Glomerular visceral epithelial cell (primary cell): ENCODE data around the gene TMEM132E.

Experiments used
- DNase-seq: peaks from one replicate; pipeline ENCODE4 v3.0.0-alpha.2; 2016; ENCODE audit errors: extremely low spot score

The TMEM132E gene

DNA sequence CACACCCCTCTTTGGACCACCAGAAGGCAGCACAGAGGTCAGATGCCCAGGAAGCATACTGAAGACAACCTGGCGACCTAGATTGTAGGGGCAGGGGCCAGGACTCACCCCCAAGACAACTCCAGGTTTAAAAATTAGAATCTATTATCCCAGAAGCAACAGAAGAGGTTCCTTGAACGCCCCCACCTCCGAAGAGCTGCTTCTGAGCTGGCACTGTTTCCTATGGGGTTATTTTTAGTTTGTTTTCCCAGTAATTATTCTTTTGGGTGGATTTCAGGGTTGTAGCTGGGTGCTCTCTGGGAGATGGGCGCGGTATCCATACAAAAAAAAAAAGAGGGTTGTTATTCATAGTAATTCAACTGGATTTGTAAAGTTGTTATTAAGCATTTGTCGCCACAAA is 10.4 kb upstream of the TMEM132E start:
- no peak for DNase-seq

DNA sequence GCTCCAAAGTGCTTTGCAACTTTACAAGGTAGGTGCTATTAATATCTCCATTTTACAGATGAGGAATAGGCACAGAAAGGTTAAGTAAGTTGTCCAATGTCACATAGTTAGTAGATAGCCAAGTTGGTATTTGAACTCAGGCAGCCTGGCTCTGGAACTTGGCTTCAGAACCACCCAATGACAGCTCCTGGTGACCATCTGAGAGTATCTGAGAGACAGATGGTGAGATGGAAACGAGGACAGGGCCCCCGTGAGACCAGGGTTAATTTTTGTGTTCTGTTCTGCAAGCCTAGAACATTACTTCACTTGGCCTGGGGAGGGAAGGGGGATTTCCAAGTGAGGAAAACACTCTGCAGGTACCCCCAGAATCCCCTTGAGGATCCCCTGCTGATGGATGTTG is 9.8 kb upstream of the TMEM132E start:
- DNase-seq, result no peak

DNA sequence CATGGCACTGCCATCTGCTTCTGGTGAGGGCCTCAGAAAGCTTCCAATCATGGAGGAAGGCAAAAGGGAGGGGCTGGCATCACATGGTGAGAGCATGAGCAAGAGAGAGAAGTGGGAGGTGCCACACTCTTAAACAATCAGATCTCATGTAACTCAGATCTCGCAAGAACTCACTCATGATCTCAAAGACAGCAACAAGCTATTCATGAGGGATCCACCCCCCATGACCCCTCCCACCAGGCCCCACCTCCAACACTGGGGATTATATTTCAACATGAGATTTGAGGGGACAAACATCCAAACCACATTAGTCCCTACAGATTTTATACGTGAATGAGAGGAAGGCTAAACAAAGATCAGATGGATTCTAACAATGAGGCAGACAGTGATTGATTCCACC is 8.9 kb upstream of the TMEM132E start:
- DNase-seq, result no peak

DNA sequence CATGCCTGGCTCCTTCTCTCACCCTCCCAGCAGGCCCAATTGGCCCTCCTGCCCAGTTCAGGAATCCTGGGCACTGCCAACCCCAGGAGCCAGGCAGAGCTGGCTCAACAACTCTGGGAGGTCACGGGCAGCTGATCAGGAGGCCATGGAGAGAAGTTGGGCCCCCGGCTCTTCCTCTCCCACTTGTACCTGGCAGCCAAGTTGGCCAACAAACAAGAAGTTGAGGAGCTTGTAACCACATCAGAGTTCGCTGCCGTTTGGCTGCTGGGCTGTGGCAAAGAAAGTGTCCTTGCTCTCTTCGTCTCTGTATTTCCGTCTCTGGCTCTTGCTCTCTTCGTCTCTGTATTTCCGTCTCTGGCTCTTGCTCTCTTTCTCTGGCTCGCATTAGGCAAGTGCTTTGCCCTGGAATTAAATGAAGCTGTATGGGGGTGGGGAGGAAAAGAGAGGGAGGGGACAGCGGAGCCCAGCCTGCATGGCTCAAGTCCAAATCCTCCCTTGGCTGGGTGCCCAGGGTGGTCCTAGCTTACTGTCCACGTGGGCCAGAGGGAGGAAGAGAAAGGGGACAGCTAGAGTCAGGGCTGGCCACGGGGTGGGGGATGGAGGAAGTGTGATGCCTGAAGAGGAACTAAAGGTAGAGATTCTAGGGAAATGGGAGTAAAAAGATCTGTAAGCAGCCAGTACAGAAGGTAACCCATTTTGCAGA is 7.8 kb upstream of the TMEM132E start:
- no peak for DNase-seq

DNA sequence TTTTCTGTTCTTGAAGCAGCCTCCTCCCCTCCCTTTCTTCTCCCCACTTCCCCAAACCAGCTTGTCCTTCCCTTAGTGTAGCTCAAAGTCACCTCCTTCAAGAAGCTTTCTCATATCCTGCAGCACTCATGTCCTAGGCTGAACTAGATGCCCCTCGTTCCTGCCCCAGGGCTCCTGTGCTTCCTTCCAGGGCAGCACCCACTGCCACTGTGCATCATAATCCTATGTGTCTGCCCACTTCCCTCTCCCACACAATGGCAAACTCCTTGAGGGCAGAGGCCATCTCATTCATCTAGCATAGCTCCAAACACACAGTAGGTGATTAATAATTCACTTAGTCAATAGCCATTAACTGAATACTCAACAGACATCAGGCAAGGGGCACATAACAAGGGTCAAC is 6.9 kb upstream of the TMEM132E start:
- DNase-seq, result no peak

DNA sequence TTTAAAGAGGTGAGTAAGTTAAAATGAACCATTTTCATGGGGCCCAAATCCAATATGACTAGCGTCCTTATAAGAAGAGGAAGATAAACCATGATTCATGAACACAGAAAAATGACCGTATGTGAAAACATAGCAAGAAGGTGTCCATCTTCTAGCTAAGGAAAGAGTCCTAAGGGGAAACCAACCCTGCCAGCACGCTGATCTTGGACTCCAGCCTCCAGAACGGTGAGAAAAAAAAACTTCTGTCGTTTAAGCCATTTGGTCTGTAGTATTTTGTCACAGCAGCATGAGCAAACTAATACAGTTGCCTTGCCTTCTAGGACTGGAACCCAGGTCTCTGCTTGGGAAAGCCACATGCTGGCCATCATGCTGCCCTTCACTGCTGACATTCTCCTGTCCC is 4.2 kb upstream of the TMEM132E start:
- no peak for DNase-seq

DNA sequence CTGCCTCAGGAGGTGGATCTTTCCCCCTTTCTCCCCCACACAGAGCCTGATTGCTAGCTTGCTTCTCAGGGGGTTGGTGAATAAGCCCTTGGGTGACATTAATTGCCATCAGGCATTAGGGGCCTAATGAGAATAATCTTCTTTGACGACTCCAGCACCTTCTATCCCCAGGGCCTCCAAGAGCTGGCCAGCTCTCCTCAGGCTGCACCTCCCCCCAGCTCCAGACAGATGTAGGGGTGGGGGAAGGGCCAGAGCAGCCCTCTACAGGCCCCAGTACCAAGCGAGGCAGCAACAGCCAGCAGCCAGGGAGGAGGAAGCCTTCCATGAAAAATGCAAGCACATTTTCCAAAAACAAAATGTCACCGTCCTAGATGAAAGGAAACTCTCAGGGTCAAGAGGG is 1.4 kb upstream of the TMEM132E start:
- DNase-seq, result no peak

DNA sequence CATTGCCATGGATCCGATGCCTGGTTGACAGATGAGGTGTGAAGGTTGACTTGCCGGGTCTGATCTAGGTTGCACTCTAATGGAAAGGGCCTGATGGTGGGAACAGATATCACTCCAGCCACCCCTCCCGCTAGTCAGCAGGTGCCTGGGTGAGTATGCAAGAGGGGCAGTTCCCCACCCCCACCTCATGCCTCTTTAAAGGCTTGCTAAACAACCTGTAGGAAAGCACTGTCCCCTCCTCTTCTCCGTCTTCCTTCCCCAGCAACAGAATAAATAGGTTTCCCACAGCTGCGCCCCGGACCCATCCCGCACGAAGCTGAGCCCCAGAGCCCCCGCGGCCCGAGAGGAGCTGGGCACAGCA is 746 bp upstream of the TMEM132E start:
- no peak for DNase-seq

DNA sequence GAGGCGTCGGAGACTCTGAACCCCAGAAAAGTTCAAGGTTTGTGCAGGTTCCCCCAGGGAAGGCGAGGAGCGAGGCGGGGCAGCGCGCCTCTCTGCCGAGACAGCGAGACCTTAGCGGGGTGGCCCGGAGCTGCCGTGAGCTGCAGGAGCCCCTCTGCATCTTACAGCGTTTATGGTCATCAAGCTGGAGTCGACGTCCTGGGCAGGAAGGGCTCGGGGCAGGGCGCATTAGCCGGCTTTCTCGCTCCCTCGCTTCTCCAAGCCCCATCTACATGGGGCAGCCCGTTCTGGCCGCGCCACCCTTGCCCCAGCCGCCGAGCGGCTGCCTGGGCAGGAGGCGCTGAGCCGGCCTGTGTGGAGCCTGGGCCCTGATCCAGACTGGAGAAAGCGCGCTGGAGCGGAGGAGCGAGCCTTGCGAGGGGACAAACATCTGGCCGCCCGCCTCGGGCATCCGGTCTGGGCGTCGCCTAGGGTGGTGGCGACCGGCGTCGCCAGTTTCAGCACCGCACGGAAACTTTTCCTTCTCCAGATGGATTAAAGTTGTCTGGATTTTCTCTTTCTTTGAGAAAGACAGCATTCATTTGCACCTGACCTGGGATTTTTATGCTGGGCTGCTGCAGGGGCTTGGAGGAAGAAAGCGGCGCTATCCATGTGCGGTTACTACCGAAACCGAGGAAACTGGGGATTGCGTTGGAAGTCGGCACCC is 750 bp downstream of the TMEM132E start:
- DNase-seq, result no peak

DNA sequence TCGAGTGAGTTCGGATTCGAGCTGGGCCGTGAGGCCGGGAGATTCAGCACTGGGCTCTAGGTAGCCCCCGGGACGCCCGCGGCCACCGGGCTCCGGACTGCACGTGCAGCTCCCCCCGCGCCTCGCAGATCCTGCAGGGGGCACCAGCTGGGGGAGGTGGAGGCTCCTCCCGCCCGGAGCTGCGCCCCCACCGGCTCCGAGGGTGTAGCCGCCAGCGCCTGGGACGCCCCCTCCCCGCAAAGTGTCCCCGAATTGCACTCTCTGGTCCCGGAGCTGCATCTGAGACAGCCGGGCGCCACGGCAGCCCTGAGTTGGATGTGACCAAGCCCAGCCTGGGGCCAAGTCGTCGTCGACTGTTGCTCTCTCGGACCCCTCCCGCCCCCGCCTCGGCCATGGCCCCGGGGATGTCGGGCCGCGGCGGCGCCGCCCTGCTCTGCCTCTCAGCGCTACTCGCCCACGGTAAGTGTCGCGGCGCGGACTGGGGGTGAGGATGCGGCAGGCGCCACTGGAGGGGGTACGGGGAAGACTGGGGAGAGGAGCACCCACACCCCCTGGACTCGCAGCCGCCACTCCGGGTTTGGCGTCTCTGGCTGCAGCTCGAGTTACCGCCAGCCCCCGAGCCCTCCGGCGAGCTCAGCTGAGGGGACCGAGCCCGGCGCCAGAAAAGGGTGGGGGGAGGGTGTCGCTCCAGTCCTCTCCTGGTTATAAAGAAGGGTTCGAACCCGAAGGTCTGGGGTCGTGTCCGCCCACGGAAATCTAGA is 1.5 kb downstream of the TMEM132E start:
- no peak for DNase-seq

DNA sequence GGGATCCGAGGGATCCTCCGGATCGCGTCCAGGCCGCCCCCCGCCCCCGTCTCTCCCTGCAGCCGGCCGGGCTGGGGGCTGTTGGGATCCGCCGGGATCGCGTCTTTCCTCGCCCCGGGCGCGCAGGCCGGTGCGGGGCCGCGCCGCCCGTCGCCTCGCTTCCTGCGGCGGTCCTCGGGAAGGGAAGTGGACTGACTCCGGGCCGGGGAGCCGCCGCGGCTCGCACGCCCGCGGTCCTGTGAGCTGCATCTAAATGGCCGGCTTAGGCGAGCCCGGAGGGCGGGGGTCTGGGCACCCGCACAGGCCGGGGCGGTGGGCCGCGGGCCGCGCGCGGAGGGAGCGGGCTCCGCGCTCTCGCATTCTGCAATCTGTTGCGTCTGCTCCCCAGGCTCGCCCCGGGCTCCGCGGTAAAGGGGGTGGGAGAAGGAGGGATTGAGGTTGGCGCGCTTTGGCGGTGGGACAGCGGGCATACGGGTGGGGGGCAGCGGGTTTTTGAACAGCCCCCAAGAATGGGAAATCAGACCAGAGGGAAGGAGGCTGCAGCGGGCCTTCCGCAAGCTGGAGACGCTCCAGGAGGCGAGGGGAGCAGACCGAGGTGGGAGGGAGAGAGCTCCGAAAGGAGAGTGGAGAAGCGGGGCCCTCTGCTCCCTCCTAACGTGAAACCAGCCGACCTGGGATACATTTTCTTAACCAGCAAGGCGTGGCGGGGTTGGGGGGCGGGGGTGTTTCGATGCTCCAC is 2.2 kb downstream of the TMEM132E start:
- DNase-seq, result no peak

DNA sequence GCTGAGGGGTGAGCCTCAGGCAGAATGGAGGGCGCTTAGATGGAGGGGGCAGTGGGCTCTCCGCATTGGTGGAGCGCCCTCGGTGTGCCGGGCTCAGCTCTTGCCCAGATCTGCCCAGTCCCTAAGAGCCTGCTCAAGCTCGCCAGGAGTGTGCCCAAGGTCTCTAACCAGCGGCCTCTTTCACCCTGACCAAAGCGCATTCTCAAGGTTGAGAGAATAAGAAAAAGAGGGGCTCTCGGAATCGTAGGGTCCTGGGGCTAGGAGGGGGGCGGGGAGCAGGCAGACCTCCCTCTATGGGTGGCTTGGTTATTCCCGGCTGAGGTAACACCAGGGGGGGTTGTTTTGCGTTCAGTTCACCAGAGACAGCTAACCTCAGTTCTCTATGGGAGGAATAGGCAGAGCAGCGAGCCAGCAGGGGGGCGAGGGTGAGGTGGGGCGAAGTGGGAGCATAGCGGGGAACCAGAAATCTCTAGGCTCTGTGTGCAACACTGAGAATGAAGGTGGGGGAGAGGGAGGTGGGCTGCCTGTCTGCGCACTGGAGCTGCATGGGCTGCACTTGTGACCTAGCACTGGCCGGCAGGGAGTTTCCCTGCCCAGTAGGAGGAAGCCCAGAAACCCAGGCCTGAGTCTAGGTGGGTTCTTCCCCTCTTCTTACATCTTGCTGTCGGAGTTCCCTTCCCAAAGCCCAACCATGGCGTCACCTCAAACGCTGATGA is 3.0 kb downstream of the TMEM132E start:
- no peak for DNase-seq

DNA sequence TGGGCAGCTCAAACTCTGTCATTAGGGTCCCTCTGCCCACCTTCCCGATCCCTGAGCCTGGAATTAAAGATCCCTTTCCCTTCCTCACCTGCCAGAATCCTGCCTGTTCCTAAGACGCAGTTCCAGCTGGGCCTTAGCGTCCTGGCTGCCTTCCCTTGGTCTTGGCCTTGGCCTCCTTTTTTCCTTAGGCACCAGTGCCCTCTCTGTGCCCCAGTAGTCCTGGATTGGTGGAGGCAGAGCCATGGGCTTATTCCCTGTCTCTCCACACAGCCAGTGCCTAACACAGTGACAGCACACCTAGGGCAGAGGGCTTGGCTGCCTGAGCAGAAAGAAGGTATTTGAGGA is 3.5 kb downstream of the TMEM132E start:
- DNase-seq, result no peak

DNA sequence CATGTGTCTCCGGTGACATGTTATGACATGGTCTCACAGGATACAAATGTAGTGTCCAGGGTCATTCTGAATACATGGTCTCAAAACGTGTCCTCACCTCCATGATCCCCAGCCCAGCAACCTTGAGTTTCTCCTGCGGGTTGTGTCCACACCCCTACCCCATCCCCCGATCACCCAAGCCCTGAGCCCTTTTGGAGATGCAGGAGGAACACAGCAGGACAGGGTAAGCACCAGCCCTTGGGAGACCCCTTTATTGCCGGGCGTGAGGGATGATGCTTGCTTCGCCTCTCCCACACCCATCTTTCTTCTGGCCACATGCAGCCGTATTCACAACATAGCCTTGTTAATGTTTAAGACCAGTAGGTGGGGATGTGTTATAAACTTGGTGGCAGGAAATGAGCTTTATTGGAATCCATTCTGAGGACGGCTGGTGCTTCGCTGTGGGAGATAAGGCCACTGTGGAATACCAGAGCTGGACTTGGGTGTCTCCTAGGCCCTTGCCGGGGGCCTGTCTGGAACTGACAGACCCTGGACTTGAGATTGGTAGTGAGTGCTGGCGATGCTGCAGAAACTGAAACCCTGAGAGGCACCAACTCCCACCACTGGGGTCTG is 5.5 kb downstream of the TMEM132E start:
- peak; percentile 10 for DNase-seq

DNA sequence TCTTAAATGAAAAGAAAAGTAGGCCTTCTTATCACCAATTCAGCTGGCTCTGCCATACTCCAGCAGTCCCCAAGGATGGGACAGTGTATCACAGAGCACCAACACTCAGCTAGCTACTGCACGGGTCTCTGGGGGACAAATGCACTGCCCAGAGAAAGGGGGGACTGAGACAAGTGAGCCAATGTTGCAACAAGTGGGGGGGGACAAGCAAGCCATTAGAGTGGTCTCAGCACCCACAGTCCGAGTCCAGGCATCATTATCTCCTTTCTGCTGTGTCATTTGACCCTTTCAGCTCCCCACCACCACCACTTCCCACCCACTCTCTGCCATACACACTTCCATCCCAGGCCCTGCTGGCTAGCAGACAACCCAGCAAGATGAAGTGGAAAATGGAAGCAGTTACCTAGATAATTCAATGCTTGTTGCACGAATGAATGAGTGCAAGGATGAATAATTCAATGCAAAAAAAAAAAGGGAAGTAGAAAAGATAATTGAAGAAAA is 7.0 kb downstream of the TMEM132E start:
- DNase-seq, result no peak

DNA sequence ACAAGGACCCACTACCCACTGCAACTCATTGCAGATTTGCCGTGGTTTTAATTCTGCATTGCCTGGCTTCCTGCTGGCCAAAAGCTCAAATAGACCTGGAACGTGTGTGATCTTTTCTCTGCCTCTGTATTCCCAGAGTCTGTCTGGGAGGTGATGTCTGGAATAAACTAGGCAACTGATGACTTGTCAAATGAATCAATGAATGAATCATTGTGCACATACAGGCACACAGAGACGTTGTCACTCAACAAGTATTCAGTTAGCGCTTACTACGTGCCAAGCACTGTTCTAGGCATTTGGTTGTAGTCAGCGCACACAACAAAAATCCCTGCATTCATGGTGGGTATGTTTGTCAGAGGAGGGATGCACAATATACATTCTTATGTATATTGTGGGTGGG is 8.9 kb downstream of the TMEM132E start:
- DNase-seq, result no peak

DNA sequence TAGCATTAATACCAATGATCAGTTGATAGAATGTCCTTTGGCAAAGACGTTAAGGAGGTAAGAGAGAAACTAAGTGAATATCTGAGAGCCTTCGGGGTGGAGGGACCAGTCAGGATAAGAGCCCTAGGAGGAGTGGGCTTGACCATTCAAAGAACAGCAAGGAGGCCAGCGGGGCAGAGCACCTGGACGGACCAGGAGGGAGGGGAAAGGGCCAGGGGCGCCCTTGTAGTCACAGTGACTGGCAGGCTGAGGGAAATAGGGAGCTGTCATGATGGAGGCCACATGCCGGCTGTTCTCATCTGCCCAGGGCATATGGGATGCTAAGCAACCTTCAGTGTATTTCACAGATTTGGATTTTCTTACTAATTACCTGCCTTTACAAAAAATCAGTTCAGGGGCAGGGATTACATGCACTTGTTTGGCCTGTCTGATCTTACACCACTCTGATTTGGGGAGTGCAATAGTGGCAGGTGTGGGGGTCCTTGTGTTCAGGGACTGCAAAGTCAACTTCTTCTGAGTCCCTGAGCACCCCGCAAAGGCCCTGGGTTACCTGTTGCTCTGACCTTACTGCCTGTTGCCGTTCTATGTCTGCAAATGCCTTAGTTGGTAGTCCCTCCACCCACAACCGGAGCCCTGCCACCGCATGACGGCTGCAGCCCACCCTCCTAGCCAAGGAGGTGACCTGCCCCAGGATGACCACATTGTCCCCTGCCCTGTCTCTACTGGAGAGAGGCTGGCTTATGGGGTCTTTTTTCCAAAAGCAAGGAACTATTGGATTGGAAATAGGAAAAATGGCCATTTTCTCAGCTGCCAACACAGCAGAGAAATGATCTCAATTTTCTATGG is 10.0 kb downstream of the TMEM132E start:
- DNase-seq, result no peak

DNA sequence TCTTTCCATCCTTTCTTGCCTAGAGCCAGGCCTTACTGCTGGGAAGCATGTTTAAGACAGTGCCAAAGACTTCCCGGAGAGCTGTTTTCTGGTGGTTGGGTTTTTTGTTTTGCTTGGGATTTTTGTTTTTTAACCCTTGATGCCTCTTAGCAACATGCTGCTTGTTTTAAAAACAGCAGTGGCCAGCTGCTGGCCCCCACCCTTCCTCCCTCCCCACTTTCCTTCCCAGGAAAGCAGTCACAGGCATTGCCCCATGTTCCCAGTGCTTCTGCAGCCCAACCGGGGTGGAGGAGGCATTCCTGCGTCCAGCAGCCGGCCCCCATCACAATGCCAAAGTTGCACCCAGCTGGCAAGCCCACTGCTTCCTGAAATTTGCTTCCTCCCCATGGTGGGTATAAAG is 12.6 kb downstream of the TMEM132E start:
- DNase-seq, result no peak

DNA sequence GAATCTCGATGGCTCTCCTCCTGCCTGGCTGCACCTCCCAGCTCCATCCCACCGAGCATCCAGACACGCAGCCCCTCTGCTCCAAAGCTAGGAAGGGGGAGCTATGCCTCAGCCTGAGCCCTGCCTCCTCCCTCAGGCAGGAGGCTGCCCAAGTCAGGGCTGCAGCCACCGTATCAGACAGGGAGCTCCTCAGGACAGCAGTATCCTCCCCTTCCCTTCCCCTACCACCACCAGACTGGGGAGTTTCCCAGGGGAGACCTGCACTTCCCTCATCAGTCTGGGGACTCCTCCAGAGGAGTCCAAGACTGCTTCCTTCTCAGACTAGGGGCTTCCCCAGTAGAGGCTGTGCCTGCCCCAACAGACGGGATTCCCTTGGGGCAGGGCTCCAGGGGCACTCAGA is 17.5 kb downstream of the TMEM132E start:
- no peak for DNase-seq

DNA sequence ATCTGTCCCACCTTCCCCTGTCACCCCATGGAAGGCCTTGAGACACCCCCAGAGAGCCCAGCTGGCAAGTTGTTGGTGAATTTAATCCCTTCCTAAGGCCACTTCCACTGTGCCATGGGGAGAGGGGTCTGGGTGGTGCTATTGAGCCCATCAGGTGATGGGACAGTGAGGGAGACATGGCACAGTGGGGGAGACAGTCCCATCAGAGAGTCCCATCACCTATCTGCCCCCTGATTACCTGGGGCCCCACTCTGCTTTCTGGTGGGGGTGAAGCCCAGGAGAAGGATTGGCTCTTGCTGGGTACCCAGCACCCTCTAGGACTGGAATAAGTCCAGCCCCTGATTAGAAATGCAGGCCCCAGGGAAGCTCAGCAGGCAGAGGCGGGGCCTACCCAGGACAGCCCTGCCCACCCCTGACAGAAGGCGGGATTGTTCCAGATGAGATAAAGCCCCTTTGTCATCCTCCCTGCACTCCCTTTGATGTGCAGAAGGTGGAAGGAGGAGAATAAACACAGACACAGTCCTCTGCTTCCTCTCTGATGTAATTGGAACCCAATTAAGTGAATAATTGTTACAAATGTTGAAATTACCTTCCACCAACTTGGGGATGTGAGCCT is 18.9 kb downstream of the TMEM132E start:
- no peak for DNase-seq
